GM19452 (cell line): Measurements from ENCODE around the gene S100A3.

Experiments used
- ATAC-seq: cut with Tn5 transposase; IDR thresholded peaks from one replicate; pipeline ENCODE4 v1.9.1; 2021; ENCODE audit not compliant: unreplicated experiment

Gene S100A3

GRCh38 chr1:153549741-153550397 is 811 bp upstream of the S100A3 start:
- no peak for ATAC-seq

- no peak for ATAC-seq
These were observed 1.2 kb downstream of the S100A3 start for GRCh38 chr1:153547560-153548551.

DNA sequence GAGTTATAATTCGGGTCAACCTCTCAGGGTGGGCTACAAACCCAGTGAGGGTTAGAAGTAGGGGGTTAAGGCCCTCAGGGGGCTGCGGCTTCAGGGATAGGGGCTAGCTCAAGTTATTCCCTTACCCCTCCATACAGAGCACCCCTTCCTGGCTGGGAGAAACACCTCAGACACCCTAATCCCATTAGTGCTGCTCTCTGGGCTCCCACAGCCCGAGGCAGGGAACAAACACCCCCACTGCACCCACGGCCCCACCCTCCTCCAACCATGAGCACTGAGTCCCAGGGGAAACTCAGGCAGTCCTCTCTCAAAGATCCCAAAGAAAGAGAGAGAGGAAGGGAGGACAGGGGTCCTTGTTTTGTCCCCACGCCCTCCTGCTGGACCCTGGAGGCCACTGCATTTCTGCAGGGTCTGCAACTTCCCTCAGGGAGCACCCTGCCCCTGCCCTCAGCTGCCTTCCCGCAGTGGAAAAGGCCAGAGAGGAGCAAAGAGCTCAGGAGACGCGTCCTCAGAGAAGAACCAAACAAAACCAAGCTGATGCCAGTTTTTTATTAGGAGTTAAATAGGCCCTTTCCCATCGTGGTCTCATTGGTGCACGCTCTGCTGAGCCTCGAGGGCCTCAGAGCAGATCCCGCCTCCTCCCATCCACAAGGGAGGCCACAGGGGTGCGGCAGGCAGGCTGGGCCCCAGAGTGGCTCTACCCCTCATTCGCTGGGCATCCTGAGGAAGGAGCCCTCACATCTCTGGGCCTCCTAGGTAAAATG is 2.1 kb downstream of the S100A3 start:
- ATAC-seq, result no peak

GRCh38 chr1:153546371-153546770 is 2.7 kb downstream of the S100A3 start:
- no peak for ATAC-seq

DNA sequence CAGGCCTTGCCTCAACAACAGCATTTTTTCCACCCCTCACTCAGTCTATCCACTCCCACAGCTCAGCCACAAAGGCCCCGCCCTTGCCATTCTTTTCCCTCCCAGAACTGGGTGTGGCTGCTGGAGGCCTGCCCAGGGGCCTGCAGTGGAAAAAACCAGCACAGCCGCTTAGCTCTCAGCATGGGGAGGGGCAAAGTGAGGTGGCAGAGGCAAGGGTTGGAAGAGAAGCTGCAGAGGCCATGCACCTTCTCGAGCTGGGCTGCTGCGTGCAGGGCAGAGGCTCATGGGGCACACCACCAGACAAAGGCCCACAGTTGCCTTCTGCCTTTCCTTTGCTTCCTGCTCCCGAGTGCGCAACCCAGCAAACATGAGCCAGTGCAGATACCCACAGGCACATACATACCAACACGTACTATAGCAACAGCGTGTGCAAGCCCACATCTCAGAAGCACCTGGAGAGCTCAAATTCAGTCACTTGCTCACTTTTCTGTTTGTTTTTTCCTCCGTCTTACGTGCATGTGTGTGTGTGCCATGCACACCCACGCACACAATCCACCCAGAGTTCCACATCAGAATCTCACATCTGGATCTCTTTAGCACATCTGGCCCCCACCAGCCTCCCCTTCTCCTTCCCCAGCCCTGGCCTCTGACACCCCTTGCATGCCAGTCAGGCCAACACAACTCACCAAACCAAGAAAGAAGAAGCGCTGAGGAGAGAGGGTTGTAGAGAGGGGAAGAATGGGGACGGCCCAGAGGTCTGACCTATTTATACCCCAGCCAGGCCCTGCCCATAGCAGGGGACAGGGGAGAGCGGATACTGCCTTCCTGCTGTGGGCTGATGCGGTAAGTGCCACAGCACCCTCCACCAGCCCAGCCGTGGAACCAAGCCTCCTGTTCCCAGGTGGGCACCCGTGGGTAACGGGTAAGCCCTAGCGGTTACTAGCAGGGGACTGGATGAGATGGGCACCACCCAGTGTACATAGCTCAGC is 3.7 kb downstream of the S100A3 start, which contains the start of gene S100A4:
Gene S100A4, minus strand, starts transcription at position 740 of the 989 bp plus-strand sequence. CDS start 1,012 bp downstream, outside the sequence.
- ATAC-seq, result no peak

- ATAC-seq, result no peak
These were observed 4.5 kb downstream of the S100A3 start for GRCh38 chr1:153544453-153545066.

DNA sequence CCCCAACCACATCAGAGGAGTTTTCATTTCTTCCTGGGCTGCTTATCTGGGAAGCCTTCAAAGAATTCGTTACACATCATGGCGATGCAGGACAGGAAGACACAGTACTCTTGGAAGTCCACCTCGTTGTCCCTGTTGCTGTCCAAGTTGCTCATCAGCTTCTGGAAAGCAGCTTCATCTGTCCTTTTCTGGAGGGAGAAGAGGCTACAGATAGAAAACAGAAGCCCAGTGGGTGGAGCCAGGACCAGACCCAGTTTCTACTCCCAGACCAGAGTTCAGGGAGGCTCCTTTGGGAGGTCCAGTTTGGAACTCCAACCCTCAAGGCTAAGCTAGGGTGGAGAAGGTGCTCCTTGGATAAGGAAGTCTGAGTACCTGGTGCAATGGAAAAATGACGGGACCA is 5.3 kb downstream of the S100A3 start:
- no peak for ATAC-seq

- ATAC-seq, result no peak
These were observed 5.9 kb downstream of the S100A3 start for GRCh38 chr1:153542956-153543711.

DNA sequence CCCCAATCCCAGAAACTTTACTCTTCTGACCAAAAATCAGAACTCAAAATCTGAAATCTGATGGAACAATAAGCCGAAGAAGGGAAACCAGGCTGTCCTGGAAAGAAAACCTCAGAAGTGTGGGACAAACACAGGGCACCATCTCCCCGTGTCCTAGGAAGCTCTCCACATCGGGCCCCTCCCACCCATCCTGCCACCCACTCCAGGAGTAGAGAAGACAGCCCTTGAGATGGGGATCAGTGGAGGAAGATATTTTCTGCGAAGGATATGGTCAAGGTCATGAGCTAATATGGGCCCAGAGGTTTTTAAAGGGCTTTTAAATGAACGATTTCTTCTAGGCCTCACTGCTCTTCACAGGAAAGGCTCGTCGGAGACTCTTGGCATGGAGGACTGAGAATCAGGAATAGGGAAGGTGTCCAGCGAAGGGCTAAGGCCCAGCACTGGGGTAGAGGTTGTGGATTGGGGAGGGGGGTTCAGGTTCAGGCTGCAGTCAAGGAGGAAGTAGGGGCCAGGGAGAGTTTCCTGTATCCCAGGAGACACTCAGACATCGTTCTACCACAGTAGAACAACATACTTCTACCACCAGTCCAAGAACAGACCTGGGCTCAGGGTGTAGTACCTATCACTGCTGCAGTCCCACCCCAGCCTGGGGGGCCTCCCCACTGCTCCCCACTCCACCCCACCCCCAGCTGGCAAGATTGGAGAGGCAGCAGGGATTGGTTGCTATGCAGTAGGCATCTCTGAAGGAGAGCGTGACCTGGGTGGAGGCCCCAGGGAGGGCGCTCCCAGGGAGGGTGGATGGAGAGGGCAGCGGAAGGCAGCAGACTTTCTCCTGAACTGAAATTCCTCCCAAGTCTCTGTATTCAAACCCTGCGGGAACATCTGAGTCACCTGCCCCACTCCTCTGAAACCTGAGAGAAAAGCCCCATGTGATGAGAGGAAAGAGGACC is 7.1 kb downstream of the S100A3 start:
- ATAC-seq, result no peak

GRCh38 chr1:153540394-153541361 is 8.4 kb downstream of the S100A3 start, which contains the start of gene S100A5:
Gene S100A5 (minus strand): TSS chr1:153540934. CDS start chr1:153540191, 743 bp downstream.
- ATAC-seq, result no peak

- no peak for ATAC-seq
These were observed 9.5 kb downstream of the S100A3 start for GRCh38 chr1:153539395-153540093.

DNA sequence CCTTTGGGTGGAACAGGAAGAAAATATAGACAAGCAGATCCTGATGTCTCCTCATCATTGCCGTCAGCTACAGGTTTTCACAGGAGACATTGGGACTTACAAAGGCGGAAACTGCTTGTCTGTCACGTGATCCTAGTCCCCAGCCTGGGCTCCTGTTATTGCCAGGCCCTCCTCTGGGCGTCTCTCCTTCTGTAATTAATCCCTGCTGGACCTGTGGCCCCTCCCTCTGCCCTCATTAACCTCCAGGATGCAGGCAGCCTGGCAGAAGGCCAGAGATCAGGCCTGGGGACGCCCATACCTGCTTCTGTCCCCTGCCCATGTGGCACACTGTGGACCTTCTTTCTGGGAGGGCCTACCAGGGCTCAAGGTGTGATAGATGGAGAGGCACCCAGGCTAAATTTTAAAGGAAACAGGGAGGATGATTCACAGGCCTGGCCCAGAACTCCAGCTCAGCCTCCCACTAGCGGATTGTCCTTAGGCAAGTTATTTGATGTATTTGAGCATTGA is 10.7 kb downstream of the S100A3 start:
- ATAC-seq, result no peak

DNA sequence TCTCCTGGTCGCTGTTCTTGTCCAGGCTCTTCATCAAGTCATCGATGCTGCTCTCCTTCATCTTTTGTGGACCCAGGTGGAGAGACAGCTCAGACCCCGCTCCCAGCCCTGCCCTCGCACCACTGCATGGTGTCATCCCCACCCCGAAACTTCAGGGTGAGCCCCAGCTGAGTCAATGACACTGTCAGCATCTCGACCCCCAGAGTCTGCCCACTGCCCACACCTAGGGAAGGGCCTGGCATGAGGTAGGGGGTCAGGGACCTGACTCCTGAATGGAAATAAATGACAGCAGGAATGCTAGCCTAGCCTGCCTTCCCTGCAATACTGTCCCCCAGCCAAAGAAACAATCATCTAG is 11.7 kb downstream of the S100A3 start:
- no peak for ATAC-seq

GRCh38 chr1:153536671-153537375 is 12.2 kb downstream of the S100A3 start:
- no peak for ATAC-seq

DNA sequence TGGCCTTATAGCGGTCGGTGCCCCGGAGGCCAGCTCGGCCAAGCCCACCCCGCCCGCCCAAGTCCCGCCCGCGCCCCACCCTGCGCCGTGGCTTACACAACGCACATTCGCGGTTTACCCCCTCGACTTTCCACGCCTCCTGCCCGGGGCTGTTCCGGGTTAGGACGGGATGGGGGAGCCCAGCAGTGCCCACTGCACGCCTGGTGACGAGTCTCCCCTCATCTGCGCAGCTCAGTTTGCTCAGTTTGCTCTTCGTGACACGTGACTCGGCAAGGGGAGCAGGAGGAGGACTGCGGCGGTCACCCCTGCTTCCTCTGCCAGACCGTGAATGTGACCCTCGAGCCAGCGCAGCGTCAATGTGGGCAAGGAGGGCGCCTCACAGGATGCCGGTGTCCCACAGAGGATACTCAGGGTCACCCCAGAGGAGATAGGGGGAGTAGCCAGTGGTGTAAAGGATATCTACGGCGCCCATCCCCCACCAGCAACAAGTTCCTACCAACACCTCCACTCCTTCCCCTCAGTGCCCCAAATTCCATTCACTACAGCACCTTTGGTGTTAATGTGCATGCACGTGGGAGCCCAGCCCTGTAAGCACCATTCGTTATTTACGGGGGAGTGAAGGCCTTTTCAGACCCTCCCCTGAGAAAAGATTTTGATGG is 12.9 kb downstream of the S100A3 start:
- no peak for ATAC-seq
